Measurements from ENCODE around the gene INO80B.

GRCh38 chr2:74417763-74418162 is 37.1 kb upstream of the INO80B start:
- TF ChIP-seq TAF1 (IDR thresholded peaks at IDR 0.05; ENCODE audit: borderline replicate concordance, low read depth, low read length) (no peak), POLR2AphosphoS5 (IDR thresholded peaks at IDR 0.05; ENCODE audit: low read depth, low read length) (no peak)

Data from GM12892 (cell line).